GM19455 (cell line): ENCODE data around the gene ASPDH.

Experiments used
- ATAC-seq: cut with Tn5 transposase; IDR thresholded peaks from one replicate; pipeline ENCODE4 v1.9.1; 2021; ENCODE audit not compliant: unreplicated experiment

ASPDH gene

GRCh38 chr19:50498219-50499056 is 15.3 kb downstream of the ASPDH start:
- ATAC-seq, result no peak

- no peak for ATAC-seq
These were observed 16.7 kb downstream of the ASPDH start for GRCh38 chr19:50497022-50497405.

GRCh38 chr19:50496189-50497021 is 17.3 kb downstream of the ASPDH start:
- no peak for ATAC-seq

- ATAC-seq, result no peak
These were observed 18.6 kb downstream of the ASPDH start for GRCh38 chr19:50495020-50495531.

GRCh38 chr19:50494186-50495019 is 19.3 kb downstream of the ASPDH start:
- no peak for ATAC-seq

GRCh38 chr19:50493171-50493570 is 20.5 kb downstream of the ASPDH start:
- no peak for ATAC-seq

- ATAC-seq, result no peak
These were observed 21.2 kb downstream of the ASPDH start for GRCh38 chr19:50492303-50493052.

- ATAC-seq, result no peak
These were observed 22.7 kb downstream of the ASPDH start for GRCh38 chr19:50490991-50491472.

GRCh38 chr19:50490411-50490811 is 23.3 kb downstream of the ASPDH start:
- no peak for ATAC-seq

- no peak for ATAC-seq
These were observed 24.2 kb downstream of the ASPDH start for GRCh38 chr19:50489461-50490011.

- no peak for ATAC-seq
These were observed 25.1 kb downstream of the ASPDH start for GRCh38 chr19:50488389-50489194.

- no peak for ATAC-seq
These were observed 26.7 kb downstream of the ASPDH start for GRCh38 chr19:50486823-50487515.

GRCh38 chr19:50485284-50485955 is 28.3 kb downstream of the ASPDH start:
- no peak for ATAC-seq

- no peak for ATAC-seq
These were observed 30.8 kb downstream of the ASPDH start for GRCh38 chr19:50482916-50483315.

GRCh38 chr19:50482271-50482855 is 31.4 kb downstream of the ASPDH start:
- ATAC-seq, result no peak

- ATAC-seq, result no peak
These were observed 32.2 kb downstream of the ASPDH start for GRCh38 chr19:50481351-50482149.
